HT1080 (cell line): ENCODE results near the gene CD52. TPM values are rescaled to one million over a fixed set of nuclear protein-coding genes. Genes with fewer than 3 reads are reported as not detected.

Experiments used
- DNase-seq: peaks from one replicate; pipeline ENCODE4 v3.0.0-alpha.2; 2015; ENCODE audit warnings: low read depth
- polyA plus RNA-seq, 2 experiments: library from polyadenylated mRNA; depleted of rRNA; stranded (reverse); fragments of >200 nt; gene quantifications; 2 replicates each; pipeline ENCODE4 v1.2.3, GENCODE V29; 2015
- total RNA-seq: library from RNA; depleted of rRNA; stranded (reverse); fragments of >200 nt; shearing (Covaris generic); gene quantifications from 2 replicates; pipeline ENCODE4 v1.2.3, GENCODE V29; 2014; rRNA removed

CD52 gene
- not detected in 2 replicates for total RNA-seq
- not detected in 2 replicates for polyA plus RNA-seq (2015; cell fraction: cytosol; rRNA removed)
- polyA plus RNA-seq (2015; cell fraction: nucleus; rRNA removed): not detected in 2 replicates

GRCh38 chr1:26317612-26318337, at the start of gene CD52:
Gene CD52 (plus strand): TSS chr1:26317958. CDS start chr1:26318018, 60 bp downstream.
- no peak for DNase-seq

GRCh38 chr1:26268290-26269197, 49.2 kb upstream of the CD52 start:
- no peak for DNase-seq

- no peak for DNase-seq
These were observed 48.6 kb upstream of the CD52 start for GRCh38 chr1:26269198-26269550.

GRCh38 chr1:26274801-26275425, 42.8 kb upstream of the CD52 start:
- peak; percentile 70 for DNase-seq

GRCh38 chr1:26275580-26276431, 42.0 kb upstream of the CD52 start:
- DNase-seq: peak; percentile 97

GRCh38 chr1:26276432-26276838, 41.3 kb upstream of the CD52 start:
- DNase-seq: no peak

GRCh38 chr1:26277261-26277661, 40.5 kb upstream of the CD52 start:
- DNase-seq: no peak

- no peak for DNase-seq
These were observed 40.0 kb upstream of the CD52 start for GRCh38 chr1:26277719-26278118.

- DNase-seq: peak; percentile 48
These were observed 39.5 kb upstream of the CD52 start for GRCh38 chr1:26278303-26278702.

- DNase-seq: peak; percentile 75
These were observed 38.9 kb upstream of the CD52 start for GRCh38 chr1:26278724-26279455.

GRCh38 chr1:26279456-26280332, 38.1 kb upstream of the CD52 start, which contains the start of gene SH3BGRL3:
Gene SH3BGRL3 (plus strand): TSS chr1:26280086. CDS start chr1:26280156, 70 bp downstream.
- DNase-seq: peak; percentile 88

GRCh38 chr1:26280333-26281042, 37.3 kb upstream of the CD52 start:
- DNase-seq: peak; percentile 77

- DNase-seq: no peak
These were observed 36.4 kb upstream of the CD52 start for GRCh38 chr1:26281091-26281958.

- DNase-seq: no peak
These were observed 35.8 kb upstream of the CD52 start for GRCh38 chr1:26281971-26282370.

GRCh38 chr1:26282401-26282918, 35.3 kb upstream of the CD52 start:
- no peak for DNase-seq

- no peak for DNase-seq
These were observed 34.4 kb upstream of the CD52 start for GRCh38 chr1:26283279-26283853.
